ENCODE data around the gene TIMM29. TPM values are rescaled to one million over a fixed set of nuclear protein-coding genes. Genes with fewer than 3 reads are reported as not detected.

TIMM29 gene
- 21.1 and 21.2 TPM in 2 replicates for polyA plus RNA-seq (2013)

DNA sequence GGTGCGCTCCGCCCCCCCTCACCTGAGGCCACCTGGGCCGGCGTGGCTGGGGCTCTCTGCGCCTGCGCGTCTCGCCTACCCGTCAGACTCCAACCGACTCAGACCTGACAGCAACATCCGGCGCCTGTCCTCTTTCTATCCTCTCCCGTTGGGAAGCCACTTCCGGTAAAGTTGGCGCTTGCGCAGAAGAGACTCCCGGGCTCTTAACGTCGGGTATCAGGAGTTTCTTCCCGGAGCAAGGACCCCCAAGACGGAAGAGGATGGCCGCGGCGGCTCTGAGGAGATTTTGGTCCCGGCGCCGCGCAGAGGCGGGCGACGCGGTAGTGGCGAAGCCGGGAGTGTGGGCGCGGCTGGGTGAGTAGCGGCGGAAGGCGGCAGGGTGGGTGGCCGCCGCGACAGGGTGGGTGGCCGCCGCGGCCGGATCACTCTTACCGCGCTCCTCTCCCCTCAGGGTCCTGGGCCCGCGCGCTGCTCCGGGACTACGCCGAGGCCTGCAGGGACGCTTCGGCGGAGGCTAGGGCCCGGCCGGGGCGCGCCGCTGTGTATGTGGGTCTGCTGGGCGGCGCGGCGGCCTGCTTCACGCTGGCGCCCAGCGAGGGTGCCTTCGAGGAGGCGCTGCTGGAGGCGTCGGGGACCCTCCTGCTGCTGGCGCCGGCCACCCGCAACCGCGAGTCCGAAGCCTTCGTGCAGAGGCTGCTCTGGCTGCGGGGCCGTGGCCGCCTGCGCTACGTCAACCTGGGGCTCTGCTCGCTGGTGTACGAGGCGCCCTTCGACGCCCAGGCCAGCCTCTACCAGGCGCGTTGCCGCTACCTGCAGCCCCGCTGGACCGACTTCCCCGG is at the start of gene TIMM29, which contains the start of gene YIPF2:
TSS of gene TIMM29 (plus strand) at position 249 of the 839 bp plus-strand sequence. CDS start at position 261, 12 bp downstream.
TSS of gene YIPF2 (minus strand) at position 77 of the 839 bp plus-strand sequence. CDS start 229 bp downstream, outside the sequence.
- peaks cover 11% of the 10 kb centered on the region for H3K79me1 ChIP-seq (ENCODE audit: low read length)
- H4K8ac ChIP-seq (ENCODE audit: low read depth, low read length) = peak within 1 kb of the TSS; percentile 89
- peaks cover 21 to 28% of the 10 kb centered on the region in 2 experiments for H3K36me3 ChIP-seq (ENCODE audit: control insufficient read depth in 1 of 2, insufficient read depth in 2 of 2, low read length in 2 of 2)
- no peaks in the 10 kb centered on the region for H3K27me3 ChIP-seq (ENCODE audit: insufficient read depth, low read length)
- no peak within 1 kb of the TSS for H2BK12ac ChIP-seq (ENCODE audit: low read length)
- peak within 1 kb of the TSS; percentile 1 for H2BK5ac ChIP-seq (ENCODE audit: low read depth, low read length, poor library complexity)
- peak within 1 kb of the TSS; percentile 94 for H3K4me3 ChIP-seq (ENCODE audit: low read depth, low read length)
- H3K4me2 ChIP-seq (ENCODE audit: low read length) = peak within 1 kb of the TSS; percentile 92
- H3K9ac ChIP-seq (ENCODE audit: low read length) = peak within 1 kb of the TSS; percentile 90
- H3K27ac ChIP-seq (ENCODE audit: low read depth, low read length) = no peak within 1 kb of the TSS
- H3K18ac ChIP-seq (ENCODE audit: low read length) = peak within 1 kb of the TSS; percentile 71
- peak within 1 kb of the TSS; percentile 87 for H4K12ac ChIP-seq (ENCODE audit: low read depth, low read length)
- H3K23ac ChIP-seq (ENCODE audit: low read length) = no peak within 1 kb of the TSS
- H3K4ac ChIP-seq (ENCODE audit: low read depth, low read length) = peak within 1 kb of the TSS; percentile 91
- H2AK5ac ChIP-seq (ENCODE audit: low read length) = peak within 1 kb of the TSS; percentile 88
- peaks cover 7 to 16% of the 10 kb centered on the region in 2 experiments for H3K4me1 ChIP-seq (ENCODE audit: control insufficient read depth in 1 of 2, insufficient read depth in 2 of 2, low read length in 2 of 2)
- peaks cover 3% of the 10 kb centered on the region for H3K9me3 ChIP-seq (ENCODE audit: insufficient read depth, low read depth, low read length)
- H2AFZ ChIP-seq (ENCODE audit: insufficient read depth, low read length, poor library complexity) = peak within 1 kb of the TSS; percentile 53
- H2BK120ac ChIP-seq (ENCODE audit: insufficient read depth, low read length, poor library complexity) = peak within 1 kb of the TSS; percentile 32
- DNase-seq = peak; percentile 98 to 100
- H3K14ac ChIP-seq (ENCODE audit: low read length) = peak within 1 kb of the TSS; percentile 82
- H3K79me2 ChIP-seq (ENCODE audit: control insufficient read depth, insufficient read depth, low read length, poor library complexity) = peaks cover 17% of the 10 kb centered on the region
- WGBS (ENCODE audit: extremely low coverage, insufficient coverage, insufficient read length) = no CpG with 5 or more reads among the region's 96 CpGs
- H4K91ac ChIP-seq (ENCODE audit: low read depth, low read length) = peak within 1 kb of the TSS; percentile 84

- peak overlapping the region; percentile 28 for H4K91ac ChIP-seq (ENCODE audit: low read depth, low read length)
- no peak overlapping the region for H2AK5ac ChIP-seq (ENCODE audit: low read length)
- no peak overlapping the region for H4K8ac ChIP-seq (ENCODE audit: low read depth, low read length)
- H2BK5ac ChIP-seq (ENCODE audit: low read depth, low read length, poor library complexity) = peak overlapping the region; percentile 42
- H3K4me1 ChIP-seq (ENCODE audit: control insufficient read depth in 1 of 2, insufficient read depth in 2 of 2, low read length in 2 of 2) = peaks cover 56 to 61% of the 10 kb centered on the region in 2 experiments
- H3K18ac ChIP-seq (ENCODE audit: low read length) = peak overlapping the region; percentile 3
- H3K9ac ChIP-seq (ENCODE audit: low read length) = no peak overlapping the region
- peak overlapping the region; percentile 62 for H2BK12ac ChIP-seq (ENCODE audit: low read length)
- peak overlapping the region; percentile 10 for H3K27ac ChIP-seq (ENCODE audit: low read depth, low read length)
- H3K27me3 ChIP-seq (ENCODE audit: insufficient read depth, low read length) = no peaks in the 10 kb centered on the region
- no peak overlapping the region for H3K23ac ChIP-seq (ENCODE audit: low read length)
- peak overlapping the region; percentile 42 for H3K4ac ChIP-seq (ENCODE audit: low read depth, low read length)
- H3K36me3 ChIP-seq (ENCODE audit: control insufficient read depth in 1 of 2, insufficient read depth in 2 of 2, low read length in 2 of 2) = peaks cover 0 to under 1% of the 10 kb centered on the region in 2 experiments
- H3K4me2 ChIP-seq (ENCODE audit: low read length) = peak overlapping the region; percentile 32
- DNase-seq = no peak
- H2BK120ac ChIP-seq (ENCODE audit: insufficient read depth, low read length, poor library complexity) = peak overlapping the region; percentile 21
- no peak overlapping the region for H4K12ac ChIP-seq (ENCODE audit: low read depth, low read length)
- no peaks in the 10 kb centered on the region for H3K9me3 ChIP-seq (ENCODE audit: insufficient read depth, low read depth, low read length)
- H2AFZ ChIP-seq (ENCODE audit: insufficient read depth, low read length, poor library complexity) = peak overlapping the region; percentile 19
- H3K79me1 ChIP-seq (ENCODE audit: low read length) = peaks cover 33% of the 10 kb centered on the region
- peaks cover 26% of the 10 kb centered on the region for H3K79me2 ChIP-seq (ENCODE audit: control insufficient read depth, insufficient read depth, low read length, poor library complexity)
- H3K4me3 ChIP-seq (ENCODE audit: low read depth, low read length) = no peak overlapping the region
- peak overlapping the region; percentile 33 for H3K14ac ChIP-seq (ENCODE audit: low read length)
- no CpG with 5 or more reads among the region's 14 CpGs for WGBS (ENCODE audit: extremely low coverage, insufficient coverage, insufficient read length)
Observed at GRCh38 chr19:10881403-10882107, 47.1 kb upstream of the TIMM29 start.

DNA sequence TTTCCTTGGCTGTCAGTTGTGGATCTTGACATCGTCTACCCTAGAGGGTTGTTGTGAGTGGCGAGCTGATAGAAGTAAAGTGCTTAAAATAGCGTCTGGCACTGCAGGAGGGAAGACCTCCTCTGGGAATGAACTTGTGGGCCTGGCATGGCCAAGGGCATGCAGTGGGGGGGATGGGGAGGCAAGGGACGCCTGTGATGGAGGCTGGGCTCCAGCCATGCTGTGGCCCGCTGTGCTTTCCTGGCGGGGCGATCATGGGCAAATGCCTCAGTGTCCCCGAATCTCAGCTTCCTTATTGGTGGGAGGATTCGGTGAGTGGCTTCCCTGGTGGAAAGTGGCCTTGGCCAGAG is 46.5 kb upstream of the TIMM29 start:
- Histone ChIP-seq H3K4me3 (ENCODE audit: low read depth, low read length) (no peak overlapping the region), H4K12ac (ENCODE audit: low read depth, low read length) (no peak overlapping the region), H3K4me1 (ENCODE audit: control insufficient read depth in 1 of 2, insufficient read depth in 2 of 2, low read length in 2 of 2) (peaks cover 60 to 64% of the 10 kb centered on the region in 2 experiments), H3K4me2 (ENCODE audit: low read length) (peak overlapping the region; percentile 18), H3K9ac (ENCODE audit: low read length) (no peak overlapping the region), H3K18ac (ENCODE audit: low read length) (peak overlapping the region; percentile 3), H2BK5ac (ENCODE audit: low read depth, low read length, poor library complexity) (no peak overlapping the region), H3K23ac (ENCODE audit: low read length) (no peak overlapping the region), H2BK12ac (ENCODE audit: low read length) (peak overlapping the region; percentile 62), H3K4ac (ENCODE audit: low read depth, low read length) (peak overlapping the region; percentile 12), H3K27ac (ENCODE audit: low read depth, low read length) (peak overlapping the region; percentile 0), H4K91ac (ENCODE audit: low read depth, low read length) (peak overlapping the region; percentile 60), H3K36me3 (ENCODE audit: control insufficient read depth in 1 of 2, insufficient read depth in 2 of 2, low read length in 2 of 2) (no peaks in the 10 kb centered on the region), H2BK120ac (ENCODE audit: insufficient read depth, low read length, poor library complexity) (peak overlapping the region; percentile 21), H4K8ac (ENCODE audit: low read depth, low read length) (no peak overlapping the region), H3K9me3 (ENCODE audit: insufficient read depth, low read depth, low read length) (no peaks in the 10 kb centered on the region), H2AK5ac (ENCODE audit: low read length) (no peak overlapping the region), H3K79me2 (ENCODE audit: control insufficient read depth, insufficient read depth, low read length, poor library complexity) (peaks cover 27% of the 10 kb centered on the region), H3K27me3 (ENCODE audit: insufficient read depth, low read length) (no peaks in the 10 kb centered on the region), H3K79me1 (ENCODE audit: low read length) (peaks cover 34% of the 10 kb centered on the region), H3K14ac (ENCODE audit: low read length) (peak overlapping the region; percentile 33), H2AFZ (ENCODE audit: insufficient read depth, low read length, poor library complexity) (peak overlapping the region; percentile 19)
- DNase-seq = no peak
- WGBS (ENCODE audit: extremely low coverage, insufficient coverage, insufficient read length) = no CpG with 5 or more reads among the region's 9 CpGs

GRCh38 chr19:10884274-10884673 is 44.3 kb upstream of the TIMM29 start:
- H3K27me3 ChIP-seq (ENCODE audit: insufficient read depth, low read length) = no peaks in the 10 kb centered on the region
- H3K14ac ChIP-seq (ENCODE audit: low read length) = no peak overlapping the region
- H2AFZ ChIP-seq (ENCODE audit: insufficient read depth, low read length, poor library complexity) = no peak overlapping the region
- peak overlapping the region; percentile 90 for H4K91ac ChIP-seq (ENCODE audit: low read depth, low read length)
- no peak overlapping the region for H3K18ac ChIP-seq (ENCODE audit: low read length)
- no peak overlapping the region for H3K4me2 ChIP-seq (ENCODE audit: low read length)
- H2BK12ac ChIP-seq (ENCODE audit: low read length) = peak overlapping the region; percentile 32
- peak in 1 of 2 donors; percentile 44 for DNase-seq
- H2BK120ac ChIP-seq (ENCODE audit: insufficient read depth, low read length, poor library complexity) = peak overlapping the region; percentile 36
- no peak overlapping the region for H3K4me3 ChIP-seq (ENCODE audit: low read depth, low read length)
- no peaks in the 10 kb centered on the region for H3K36me3 ChIP-seq (ENCODE audit: control insufficient read depth in 1 of 2, insufficient read depth in 2 of 2, low read length in 2 of 2)
- no peak overlapping the region for H3K9ac ChIP-seq (ENCODE audit: low read length)
- no peak overlapping the region for H2AK5ac ChIP-seq (ENCODE audit: low read length)
- peaks cover 26% of the 10 kb centered on the region for H3K79me2 ChIP-seq (ENCODE audit: control insufficient read depth, insufficient read depth, low read length, poor library complexity)
- WGBS (ENCODE audit: extremely low coverage, insufficient coverage, insufficient read length) = no CpG with 5 or more reads among the region's 2 CpGs
- no peak overlapping the region for H3K23ac ChIP-seq (ENCODE audit: low read length)
- H3K4me1 ChIP-seq (ENCODE audit: control insufficient read depth in 1 of 2, insufficient read depth in 2 of 2, low read length in 2 of 2) = peaks cover 75 to 80% of the 10 kb centered on the region in 2 experiments
- H4K12ac ChIP-seq (ENCODE audit: low read depth, low read length) = no peak overlapping the region
- peak overlapping the region; percentile 77 for H3K27ac ChIP-seq (ENCODE audit: low read depth, low read length)
- H4K8ac ChIP-seq (ENCODE audit: low read depth, low read length) = no peak overlapping the region
- H2BK5ac ChIP-seq (ENCODE audit: low read depth, low read length, poor library complexity) = peak overlapping the region; percentile 31
- H3K9me3 ChIP-seq (ENCODE audit: insufficient read depth, low read depth, low read length) = peaks cover 1% of the 10 kb centered on the region
- H3K79me1 ChIP-seq (ENCODE audit: low read length) = peaks cover 48% of the 10 kb centered on the region
- no peak overlapping the region for H3K4ac ChIP-seq (ENCODE audit: low read depth, low read length)

All from trophoblast cell (in vitro differentiated cells and primary cell).